NCI-H2196 (cell line): ENCODE measurements around the gene RAPGEF5.

Experiments used
- DNase-seq: peaks from one replicate; lab custom pipeline; 2025; ENCODE audit not compliant: unreplicated experiment; lab: John Stamatoyannopoulos, UW

Gene RAPGEF5

GRCh38 chr7:22128528-22128920 is 228.4 kb downstream of the RAPGEF5 start:
- DNase-seq = no peak

GRCh38 chr7:22127835-22128527 is 229.0 kb downstream of the RAPGEF5 start:
- no peak for DNase-seq

GRCh38 chr7:22125436-22125835 is 231.5 kb downstream of the RAPGEF5 start:
- DNase-seq = no peak

- DNase-seq = no peak
These were observed 232.0 kb downstream of the RAPGEF5 start for GRCh38 chr7:22124941-22125340.

- no peak for DNase-seq
These were observed 233.8 kb downstream of the RAPGEF5 start for GRCh38 chr7:22123139-22123538.

- no peak for DNase-seq
These were observed 235.1 kb downstream of the RAPGEF5 start for GRCh38 chr7:22121702-22122474.

- no peak for DNase-seq
These were observed 236.4 kb downstream of the RAPGEF5 start for GRCh38 chr7:22120391-22121053.

GRCh38 chr7:22117222-22117621 is 239.7 kb downstream of the RAPGEF5 start:
- DNase-seq = no peak

GRCh38 chr7:22116451-22117030 is 240.4 kb downstream of the RAPGEF5 start:
- DNase-seq = no peak

GRCh38 chr7:22115689-22116088 is 241.3 kb downstream of the RAPGEF5 start:
- DNase-seq = no peak

GRCh38 chr7:22114440-22114981 is 242.4 kb downstream of the RAPGEF5 start:
- no peak for DNase-seq

- no peak for DNase-seq
These were observed 243.9 kb downstream of the RAPGEF5 start for GRCh38 chr7:22113041-22113440.

- no peak for DNase-seq
These were observed 245.3 kb downstream of the RAPGEF5 start for GRCh38 chr7:22111661-22112060.

- DNase-seq = no peak
These were observed 246.1 kb downstream of the RAPGEF5 start for GRCh38 chr7:22110881-22111280.

GRCh38 chr7:22110227-22110839 is 246.6 kb downstream of the RAPGEF5 start:
- DNase-seq = peak; percentile 74

- no peak for DNase-seq
These were observed 247.2 kb downstream of the RAPGEF5 start for GRCh38 chr7:22109761-22110160.

GRCh38 chr7:22108151-22108845 is 248.7 kb downstream of the RAPGEF5 start:
- DNase-seq = no peak

- DNase-seq = no peak
These were observed 251.4 kb downstream of the RAPGEF5 start for GRCh38 chr7:22105550-22105949.

GRCh38 chr7:22094413-22095342 is 262.3 kb downstream of the RAPGEF5 start:
- DNase-seq = no peak
